Measurements from ENCODE around the gene ART4.

ART4 gene

DNA sequence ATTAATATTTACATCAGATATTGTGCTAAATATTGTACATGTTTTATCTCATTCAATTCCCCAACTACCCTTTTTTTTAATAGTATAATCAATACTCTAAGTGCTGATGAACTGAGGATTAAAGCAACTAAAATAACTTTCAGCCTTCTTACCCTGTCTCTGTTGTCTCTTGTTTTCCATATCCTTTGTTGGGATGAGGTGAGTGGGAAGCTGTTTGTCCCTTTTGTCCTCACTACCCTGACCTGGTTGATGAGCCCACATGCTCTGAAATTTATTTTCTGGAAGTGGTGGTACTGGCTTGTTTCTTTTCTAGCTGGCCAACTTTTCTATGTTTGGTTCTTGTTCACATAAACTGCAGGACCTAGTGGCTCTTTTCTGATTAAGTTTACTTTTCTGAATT lies 9.6 kb upstream of the ART4 start:
- no peak for DNase-seq (ENCODE audit: low read depth in 1 of 2, low spot score in 1 of 2)

DNA sequence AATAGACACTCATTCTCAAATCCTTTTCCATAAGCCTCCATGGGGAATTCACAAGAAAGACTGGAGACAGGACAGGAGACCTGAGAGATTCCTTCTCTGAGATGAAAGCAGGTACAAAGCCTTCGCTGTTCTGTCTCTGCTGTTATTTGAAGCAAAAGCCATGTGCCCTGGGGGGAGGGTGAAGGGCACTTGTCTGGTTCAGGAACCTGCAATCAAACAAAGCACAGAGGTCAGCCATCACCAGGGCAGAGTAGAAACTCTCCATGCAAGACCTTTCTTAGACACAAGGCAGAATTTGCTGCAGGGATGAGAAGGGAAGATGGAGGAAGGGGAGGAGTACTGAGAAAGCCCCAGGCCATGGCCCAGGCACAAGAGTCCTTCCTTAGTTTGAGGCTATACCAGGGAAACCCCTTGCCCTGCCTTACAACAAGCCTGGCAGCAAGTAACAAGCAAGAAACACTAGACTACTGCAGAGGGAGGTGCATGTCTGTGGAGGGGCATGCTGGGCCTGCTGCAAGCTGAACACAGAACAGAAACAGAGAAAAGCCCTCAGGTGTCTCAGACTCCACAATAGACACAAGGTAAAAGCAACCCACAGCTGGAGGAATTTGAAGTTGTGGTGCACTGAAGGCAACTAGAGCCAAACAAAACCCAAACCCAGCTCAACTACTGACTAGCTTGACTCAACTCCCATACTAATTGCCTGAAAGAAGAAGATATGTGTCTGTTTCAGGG lies 7.8 kb upstream of the ART4 start:
- no peak for DNase-seq (ENCODE audit: low read depth in 1 of 2, low spot score in 1 of 2)

DNA sequence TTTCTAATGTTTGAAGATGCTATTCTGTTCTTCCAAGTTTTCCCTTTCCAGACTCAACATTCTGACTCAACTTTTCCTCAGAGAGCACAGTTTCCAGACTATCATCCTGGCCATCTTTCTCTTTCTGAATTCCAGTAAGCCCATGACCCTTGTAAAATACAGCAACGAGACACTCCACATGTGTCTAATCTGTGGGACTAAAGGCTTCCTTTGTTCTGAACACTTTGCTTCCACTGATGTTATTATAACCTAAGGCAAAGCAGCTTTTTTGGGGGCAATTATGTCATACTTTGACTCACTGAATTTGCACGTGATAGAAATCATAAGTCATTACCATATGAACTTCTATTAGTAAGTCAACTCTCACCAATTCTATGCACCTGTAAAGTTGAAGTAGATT lies 6.3 kb upstream of the ART4 start:
- DNase-seq (ENCODE audit: low read depth in 1 of 2, low spot score in 1 of 2) = no peak

DNA sequence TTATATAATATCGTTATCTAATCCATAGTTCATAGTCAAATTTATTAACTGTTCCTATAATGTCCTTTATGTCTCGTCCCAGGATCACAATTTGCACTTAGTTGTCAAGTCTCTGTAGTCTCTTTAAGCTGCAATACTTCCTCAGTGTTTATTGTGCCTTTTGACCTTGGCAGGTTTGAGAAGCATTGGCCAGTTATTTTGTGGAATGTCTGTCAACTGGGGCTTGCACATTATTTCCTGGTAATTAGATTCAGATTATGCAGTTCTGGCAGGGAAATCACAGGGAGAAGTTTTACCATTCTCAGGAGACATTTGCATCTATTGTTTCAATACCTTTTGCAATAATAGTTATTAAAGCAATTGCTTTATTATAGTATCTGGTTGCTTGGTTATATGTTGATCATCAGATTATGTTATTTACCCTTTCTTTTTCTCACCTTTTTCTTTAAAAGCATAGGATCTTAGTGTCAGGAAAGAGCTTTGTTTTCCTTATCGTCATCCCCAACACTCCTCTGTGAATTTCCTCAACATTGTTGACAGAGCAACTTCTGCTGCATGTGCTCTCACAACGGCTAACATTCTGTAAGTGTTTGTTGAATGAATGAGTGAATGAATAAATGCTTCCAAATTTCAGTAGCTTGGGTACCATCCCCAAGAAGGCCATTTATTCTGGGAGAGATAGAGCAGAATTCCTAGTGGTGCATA lies 3.7 kb upstream of the ART4 start:
- no peak for DNase-seq (ENCODE audit: low read depth in 1 of 2, low spot score in 1 of 2)

DNA sequence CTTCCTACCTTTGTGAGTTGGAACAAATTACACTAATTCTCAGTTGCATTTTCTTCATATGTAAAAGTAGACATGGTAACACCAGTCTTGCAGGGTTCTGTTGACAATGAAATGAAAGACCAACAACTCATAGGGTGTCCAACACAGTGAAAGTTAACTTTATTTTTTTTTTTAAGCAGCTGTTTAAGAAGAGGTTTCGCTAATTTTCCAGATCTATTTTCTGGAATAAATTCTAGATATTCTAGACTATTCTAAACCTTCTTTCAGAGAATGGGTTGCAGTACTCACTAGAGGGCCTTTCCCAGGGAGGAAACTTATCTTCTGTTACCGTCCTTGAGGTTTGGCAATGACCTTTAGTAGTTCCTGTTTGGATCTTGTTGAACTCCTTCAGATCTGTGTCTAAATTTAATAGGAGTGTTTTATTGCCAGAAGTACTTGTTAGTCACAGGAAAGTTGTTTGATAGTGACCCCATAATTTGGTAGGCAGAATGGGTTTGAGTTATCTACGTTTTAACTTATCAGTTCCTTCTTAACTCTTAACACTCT lies 2.8 kb upstream of the ART4 start:
- no peak for DNase-seq (ENCODE audit: low read depth in 1 of 2, low spot score in 1 of 2)

DNA sequence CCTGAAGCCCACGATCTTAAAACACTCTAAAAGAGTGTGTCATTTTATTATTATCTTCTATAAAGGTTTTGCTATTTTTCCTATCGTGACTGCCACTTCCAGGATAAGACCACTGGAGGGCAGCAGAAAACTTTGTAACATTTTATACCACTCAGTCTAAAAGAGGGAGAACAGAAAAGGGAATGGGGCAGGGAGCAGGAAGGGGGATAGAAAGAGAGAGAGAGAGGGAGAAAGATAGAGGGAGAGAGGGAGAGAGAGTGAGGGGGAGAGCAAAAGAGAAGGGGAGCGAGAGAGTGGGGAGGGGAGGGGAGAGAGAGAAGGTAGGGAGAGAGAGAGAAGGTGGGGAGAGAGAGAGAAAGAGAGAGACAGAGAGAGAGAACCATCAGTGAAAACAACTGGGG lies 2.0 kb upstream of the ART4 start:
- DNase-seq (ENCODE audit: low read depth in 1 of 2, low spot score in 1 of 2) = no peak

GRCh38 chr12:14844401-14844800 lies 1.1 kb upstream of the ART4 start:
- no peak for DNase-seq (ENCODE audit: low read depth in 1 of 2, low spot score in 1 of 2)

GRCh38 chr12:14842315-14842714 lies 1.0 kb downstream of the ART4 start:
- no peak for DNase-seq (ENCODE audit: low read depth in 1 of 2, low spot score in 1 of 2)

- DNase-seq (ENCODE audit: low read depth in 1 of 2, low spot score in 1 of 2) = no peak
These were observed 1.6 kb downstream of the ART4 start for GRCh38 chr12:14841761-14842160.

- DNase-seq (ENCODE audit: low read depth in 1 of 2, low spot score in 1 of 2) = no peak
These were observed 2.7 kb downstream of the ART4 start for GRCh38 chr12:14840616-14841015.

DNA sequence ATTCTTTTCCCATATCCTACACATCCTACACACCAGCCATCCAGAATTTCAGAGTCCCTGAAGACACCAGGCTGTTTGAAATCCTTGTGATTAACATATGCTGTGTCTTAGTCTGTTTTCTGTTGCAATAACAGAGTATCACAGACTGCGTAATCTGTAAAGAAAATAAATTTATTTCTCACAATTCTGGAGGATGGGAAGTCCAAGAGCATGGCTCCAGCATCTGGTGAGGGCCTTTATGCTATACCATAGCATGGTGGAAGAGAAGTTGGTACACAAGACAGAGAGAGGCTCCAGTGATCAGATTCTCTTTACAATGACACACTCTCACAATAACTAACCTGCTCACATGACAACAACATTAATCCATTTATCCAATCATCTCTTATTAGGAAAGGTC lies 4.1 kb downstream of the ART4 start:
- DNase-seq (ENCODE audit: low read depth in 1 of 2, low spot score in 1 of 2) = no peak

DNA sequence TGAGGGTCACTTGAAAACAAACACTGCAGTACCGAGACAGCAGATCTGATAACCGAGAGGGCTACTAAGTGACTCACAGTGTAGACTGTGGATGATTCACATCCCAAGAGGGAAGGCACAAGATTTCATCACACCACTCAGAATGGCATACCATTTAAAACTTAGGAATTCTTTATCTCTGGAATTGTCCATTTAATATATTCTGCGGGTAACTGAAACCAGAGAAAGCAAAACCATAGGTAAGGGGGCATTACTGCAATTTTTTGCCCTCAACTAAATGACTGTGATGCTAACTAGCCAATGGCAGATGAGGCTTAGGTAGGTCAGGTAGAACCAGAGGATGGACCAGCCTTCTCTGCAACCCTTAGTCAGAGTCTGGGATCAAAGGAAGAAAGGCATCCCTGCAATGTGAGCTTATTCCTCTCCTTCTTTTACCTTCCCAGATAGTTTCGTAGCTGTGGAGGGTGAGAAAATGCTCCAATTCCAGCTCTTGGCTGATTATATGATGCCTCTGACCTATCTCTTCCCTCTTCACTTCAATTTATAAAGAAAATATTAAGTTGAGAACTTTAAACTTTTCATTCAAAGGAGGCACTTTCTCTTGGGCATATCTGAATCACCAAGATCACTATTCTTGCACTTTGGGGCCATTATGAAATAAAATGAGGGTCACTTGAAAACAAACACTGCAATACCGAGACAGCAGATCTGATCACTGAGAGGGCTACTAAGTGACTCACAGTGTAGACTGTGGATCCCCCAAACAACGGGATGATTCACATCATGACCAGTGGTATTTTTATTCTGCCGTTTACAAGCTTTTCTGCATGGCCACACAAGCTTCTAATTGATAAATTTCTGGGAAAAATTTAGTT lies 6.8 kb downstream of the ART4 start:
- DNase-seq (ENCODE audit: low read depth in 1 of 2, low spot score in 1 of 2) = no peak

- DNase-seq (ENCODE audit: low read depth in 1 of 2, low spot score in 1 of 2) = no peak
These were observed 8.8 kb downstream of the ART4 start for GRCh38 chr12:14834509-14834908.

- DNase-seq (ENCODE audit: low read depth in 1 of 2, low spot score in 1 of 2) = no peak
These were observed 9.4 kb downstream of the ART4 start for GRCh38 chr12:14833952-14834351.

- DNase-seq (ENCODE audit: low read depth in 1 of 2, low spot score in 1 of 2) = no peak
These were observed 10.0 kb downstream of the ART4 start for GRCh38 chr12:14833336-14833735.

GRCh38 chr12:14828892-14829291 lies 14.4 kb downstream of the ART4 start:
- no peak for DNase-seq (ENCODE audit: low read depth in 1 of 2, low spot score in 1 of 2)

DNA sequence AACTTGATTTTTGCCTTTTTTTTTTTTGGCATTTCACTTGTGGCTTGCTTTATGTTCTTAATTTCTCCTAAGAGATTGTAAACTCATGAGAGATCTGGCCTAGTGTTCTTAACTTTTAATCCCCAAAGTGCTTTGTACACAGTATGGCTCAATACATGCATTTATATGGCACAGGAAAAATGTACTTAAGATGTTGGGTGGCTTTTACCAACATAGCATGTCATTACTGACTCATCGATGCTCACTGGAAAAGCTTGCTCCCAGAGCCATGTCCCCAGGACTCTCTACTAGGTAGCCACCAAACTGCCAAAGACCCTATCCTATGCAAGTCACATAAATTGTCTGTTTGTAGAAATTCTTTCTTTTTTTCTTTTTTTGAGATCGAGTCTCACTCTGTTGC lies 16.3 kb downstream of the ART4 start:
- DNase-seq (ENCODE audit: low read depth in 1 of 2, low spot score in 1 of 2) = no peak

GRCh38 chr12:14826491-14826890 lies 16.8 kb downstream of the ART4 start:
- DNase-seq (ENCODE audit: low read depth in 1 of 2, low spot score in 1 of 2) = no peak

DNA sequence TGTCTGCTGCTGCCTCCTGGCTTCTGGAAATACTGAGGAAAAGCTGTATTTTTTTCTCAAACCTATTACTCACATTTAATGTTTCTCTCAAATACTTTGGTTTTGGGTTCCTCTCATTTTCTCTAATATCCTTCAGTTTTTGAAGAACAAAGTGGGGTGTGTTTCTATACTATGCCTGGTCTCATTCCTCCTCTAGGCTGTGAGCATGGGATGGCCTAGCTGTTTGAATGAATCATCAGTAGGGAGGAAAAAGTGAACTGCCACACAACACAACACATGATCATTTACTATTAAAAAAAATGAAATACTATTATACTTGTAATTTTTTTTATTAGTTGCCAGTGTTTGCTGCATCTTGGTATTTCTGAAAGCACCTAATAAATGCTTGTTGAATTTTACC lies 18.1 kb downstream of the ART4 start:
- no peak for DNase-seq (ENCODE audit: low read depth in 1 of 2, low spot score in 1 of 2)

GRCh38 chr12:14824012-14824634 lies 19.2 kb downstream of the ART4 start:
- no peak for DNase-seq (ENCODE audit: low read depth in 1 of 2, low spot score in 1 of 2)

DNA sequence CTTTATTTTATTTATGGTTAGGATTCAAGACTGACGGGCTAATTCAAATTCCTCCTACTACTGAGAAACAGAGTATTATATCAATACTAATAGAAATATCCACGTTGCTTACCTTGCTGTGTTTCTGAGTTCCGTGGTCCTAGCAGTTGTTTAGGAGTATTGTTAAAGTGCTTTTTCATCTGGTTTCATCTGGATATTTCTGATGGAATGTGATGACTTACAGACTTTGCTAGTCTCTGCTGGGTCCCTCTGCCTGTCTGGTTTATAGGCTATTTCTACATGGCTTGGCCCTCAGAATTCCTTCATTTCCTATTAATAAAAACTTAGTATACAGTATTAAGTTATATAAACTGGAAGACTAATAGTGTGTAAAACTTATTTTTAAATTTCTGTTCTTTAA lies 29.3 kb downstream of the ART4 start, which contains the start of gene SMCO3:
Gene SMCO3 (minus strand): TSS at position 169 of the 400 bp plus-strand sequence. CDS start 7,502 bp downstream, outside the sequence.
- no peak for DNase-seq (ENCODE audit: low read depth in 1 of 2, low spot score in 1 of 2)

Data from stimulated activated CD4-positive, alpha-beta T cell treated with anti-CD3 and anti-CD28 coated beads, Interleukin-15, amount 100 ng/mL, for 1 hour (primary cell).